Smooth muscle cell of the umbilical artery (primary cell): ENCODE results near the gene SDF4. TPM values are rescaled to one million over a fixed set of nuclear protein-coding genes. Genes with fewer than 3 reads are reported as not detected.

Source experiments
- total RNA-seq: library from RNA; depleted of rRNA; stranded (reverse); fragments of >200 nt; gene quantifications from 2 replicates; pipeline ENCODE4 v1.2.3, GENCODE V29; 2014

The SDF4 gene
- 190 and 205 TPM in 2 replicates for total RNA-seq

GRCh38 chr1:1231400-1232207, at the start of gene SDF4:
TSS of gene SDF4 (minus strand) at chr1:1232001. CDS start at chr1:1228772, 3,229 bp downstream.

GRCh38 chr1:1273512-1274298, 41.9 kb upstream of the SDF4 start, which contains the start of gene UBE2J2:
TSS of gene UBE2J2 (minus strand) at chr1:1273854. CDS start at chr1:1267992, 5,862 bp downstream.

GRCh38 chr1:1246577-1247340, 15.0 kb upstream of the SDF4 start, which contains the start of gene C1QTNF12:
TSS of gene C1QTNF12 (minus strand) at chr1:1246722. CDS start at chr1:1246690, 32 bp downstream.

GRCh38 chr1:1232208-1232795, 501 bp upstream of the SDF4 start, which contains the start of gene B3GALT6:
TSS of gene B3GALT6 (plus strand) at chr1:1232237. CDS start at chr1:1232279, 42 bp downstream.

GRCh38 chr1:1213345-1214265, 18.2 kb downstream of the SDF4 start, which contains the start of gene TNFRSF4:
TSS of gene TNFRSF4 (minus strand) at chr1:1214153. CDS start at chr1:1214127, 26 bp downstream.

GRCh38 chr1:1206376-1206965, 25.3 kb downstream of the SDF4 start, which contains the start of gene TNFRSF18:
TSS of gene TNFRSF18 (minus strand) at chr1:1206592. CDS start at chr1:1206571, 21 bp downstream.

GRCh38 chr1:1173793-1174415, 57.9 kb downstream of the SDF4 start, which contains the start of gene TTLL10:
TSS of gene TTLL10 (plus strand) at chr1:1173880. CDS start at chr1:1179216, 5,336 bp downstream.

Other genes starting within 250 kb of the SDF4 start
- not detected in 2 replicates for gene PERM1, start 249.9 kb downstream of the SDF4 start, total RNA-seq
- gene HES4, start 231.9 kb downstream of the SDF4 start, total RNA-seq = 6.2 and 7.9 TPM in 2 replicates
- 68.3 and 107 TPM in 2 replicates for gene ISG15, start 218.5 kb downstream of the SDF4 start, total RNA-seq
- gene AGRN, start 211.9 kb downstream of the SDF4 start, total RNA-seq = 96.2 and 197 TPM in 2 replicates
- not detected in 2 replicates for gene RNF223, start 157.7 kb downstream of the SDF4 start, total RNA-seq
- gene C1orf159, start 115.9 kb downstream of the SDF4 start, total RNA-seq = 4.8 and 7.1 TPM in 2 replicates
- not detected in 2 replicates for gene TTLL10, start 58.1 kb downstream of the SDF4 start, total RNA-seq
- not detected in 2 replicates for gene TNFRSF18, start 25.4 kb downstream of the SDF4 start, total RNA-seq
- under 0.01 and 0.14 TPM in 2 replicates for gene TNFRSF4, start 17.8 kb downstream of the SDF4 start, total RNA-seq
- gene B3GALT6, start 236 bp upstream of the SDF4 start, total RNA-seq = 32.1 and 37.1 TPM in 2 replicates
- 0.92 and 1.5 TPM in 2 replicates for gene C1QTNF12, start 14.7 kb upstream of the SDF4 start, total RNA-seq
- 33.9 and 43.6 TPM in 2 replicates for gene UBE2J2, start 41.9 kb upstream of the SDF4 start, total RNA-seq
- gene SCNN1D, start 48.4 kb upstream of the SDF4 start, total RNA-seq = 1.2 and 2.3 TPM in 2 replicates
- 52.6 and 71.8 TPM in 2 replicates for gene ACAP3, start 75.9 kb upstream of the SDF4 start, total RNA-seq
- gene PUSL1, start 76.6 kb upstream of the SDF4 start, total RNA-seq = 16.9 and 17.8 TPM in 2 replicates
- 41.9 and 59.4 TPM in 2 replicates for gene INTS11, start 92.7 kb upstream of the SDF4 start, total RNA-seq
- 8.0 and 12.5 TPM in 2 replicates for gene CPTP, start 92.8 kb upstream of the SDF4 start, total RNA-seq
- gene TAS1R3, start 99.3 kb upstream of the SDF4 start, total RNA-seq = 0.23 and 0.30 TPM in 2 replicates
- 65.0 and 105 TPM in 2 replicates for gene DVL1, start 117.4 kb upstream of the SDF4 start, total RNA-seq
- 172 and 187 TPM in 2 replicates for gene MXRA8, start 126.6 kb upstream of the SDF4 start, total RNA-seq
- 52.6 and 85.8 TPM in 2 replicates for gene AURKAIP1, start 143.2 kb upstream of the SDF4 start, total RNA-seq
- 189 and 195 TPM in 2 replicates for gene CCNL2, start 167.3 kb upstream of the SDF4 start, total RNA-seq
- 53.1 and 68.6 TPM in 2 replicates for gene MRPL20, start 175.3 kb upstream of the SDF4 start, total RNA-seq
- gene ANKRD65, start 189.3 kb upstream of the SDF4 start, total RNA-seq = 0.18 and 0.30 TPM in 2 replicates
- 10.4 and 13.1 TPM in 2 replicates for gene VWA1, start 203.7 kb upstream of the SDF4 start, total RNA-seq
- gene ATAD3C, start 217.7 kb upstream of the SDF4 start, total RNA-seq = 0.09 TPM in 1 of 2 replicates, not detected in the other
- gene ATAD3B, start 239.8 kb upstream of the SDF4 start, total RNA-seq = 13.7 and 26.3 TPM in 2 replicates